22Rv1 (cell line): ENCODE results near the gene MAGI1.

Experiments used
- H3K27ac ChIP-seq: fragments of 450-650 bp; 2 replicates; pipeline ENCODE4 v1.5.1; 2017
- CTCF ChIP-seq: fragments of 450-650 bp; IDR thresholded peaks from 2 replicates; pipeline ENCODE4 v1.5.1; 2017; ENCODE audit warnings: mild to moderate bottlenecking
- ZFX ChIP-seq: fragments of 450-650 bp; IDR thresholded peaks from 2 replicates; pipeline ENCODE4 v1.6.1; 2017; ENCODE audit warnings: antibody characterized with exemption, borderline replicate concordance

The MAGI1 gene

GRCh38 chr3:65675011-65675410 is 363.7 kb downstream of the MAGI1 start:
- H3K27ac ChIP-seq: no peak overlapping the region
- TF ChIP-seq ZFX (no peak), CTCF (no peak)

GRCh38 chr3:65674226-65674625 is 364.5 kb downstream of the MAGI1 start:
- no peak overlapping the region for H3K27ac ChIP-seq
- no peak for TF ChIP-seq ZFX
- no peak for TF ChIP-seq CTCF

GRCh38 chr3:65672871-65673815 is 365.6 kb downstream of the MAGI1 start:
- H3K27ac ChIP-seq: no peak overlapping the region
- TF ChIP-seq ZFX (no peak), CTCF (peak; percentile 93)

GRCh38 chr3:65672061-65672460 is 366.7 kb downstream of the MAGI1 start:
- no peak overlapping the region for H3K27ac ChIP-seq
- no peak for TF ChIP-seq CTCF

GRCh38 chr3:65671004-65671403 is 367.7 kb downstream of the MAGI1 start:
- TF ChIP-seq CTCF: no peak
- no peak for TF ChIP-seq ZFX
- H3K27ac ChIP-seq: no peak overlapping the region

- no peak overlapping the region for H3K27ac ChIP-seq
- no peak for TF ChIP-seq ZFX
- TF ChIP-seq CTCF: no peak
Observed at GRCh38 chr3:65669163-65669875, 369.4 kb downstream of the MAGI1 start.

GRCh38 chr3:65667963-65668362 is 370.8 kb downstream of the MAGI1 start:
- no peak for TF ChIP-seq ZFX
- TF ChIP-seq CTCF: no peak
- no peak overlapping the region for H3K27ac ChIP-seq
